ENCODE results near the gene COL18A1.

Gene COL18A1

DNA sequence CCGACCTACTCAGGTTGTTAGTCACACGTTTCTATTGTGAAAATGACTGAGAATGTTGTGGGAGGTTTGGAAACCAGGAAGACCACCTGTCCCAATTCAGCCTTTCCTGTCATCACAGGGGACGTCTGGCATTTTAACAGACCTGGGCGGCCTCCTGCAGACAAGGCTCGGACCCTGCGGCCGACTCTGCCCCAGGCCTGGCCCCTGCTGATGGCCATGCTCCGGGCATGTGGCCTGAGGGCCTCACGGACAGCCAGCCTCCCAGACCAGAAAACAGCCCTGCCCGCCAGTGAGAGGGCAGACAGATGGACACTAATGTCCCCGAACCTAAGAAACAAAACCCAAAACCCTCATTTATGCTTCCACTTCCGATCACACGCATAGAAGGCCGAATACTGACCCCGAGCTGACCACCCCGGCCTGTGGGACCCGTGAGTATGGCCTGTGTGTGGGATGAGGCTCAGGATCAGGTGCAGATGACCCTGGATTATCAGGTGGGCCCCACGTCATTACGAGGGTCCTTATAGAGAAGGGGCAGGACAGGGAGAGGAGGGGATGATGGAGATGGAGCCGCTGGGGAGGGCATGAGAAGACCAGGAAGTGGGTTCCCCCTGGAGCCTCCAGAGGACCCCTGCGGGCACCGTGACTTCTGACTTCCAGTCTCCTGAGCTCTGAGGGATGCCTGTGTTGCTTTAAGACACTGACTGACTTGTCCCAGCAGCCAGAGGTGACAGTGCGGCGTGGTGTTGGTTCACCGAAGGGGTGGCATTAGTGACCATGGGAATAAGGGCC is 9.6 kb downstream of the COL18A1 start:
- no peak for DNase-seq (ENCODE audit: low read depth)

DNA sequence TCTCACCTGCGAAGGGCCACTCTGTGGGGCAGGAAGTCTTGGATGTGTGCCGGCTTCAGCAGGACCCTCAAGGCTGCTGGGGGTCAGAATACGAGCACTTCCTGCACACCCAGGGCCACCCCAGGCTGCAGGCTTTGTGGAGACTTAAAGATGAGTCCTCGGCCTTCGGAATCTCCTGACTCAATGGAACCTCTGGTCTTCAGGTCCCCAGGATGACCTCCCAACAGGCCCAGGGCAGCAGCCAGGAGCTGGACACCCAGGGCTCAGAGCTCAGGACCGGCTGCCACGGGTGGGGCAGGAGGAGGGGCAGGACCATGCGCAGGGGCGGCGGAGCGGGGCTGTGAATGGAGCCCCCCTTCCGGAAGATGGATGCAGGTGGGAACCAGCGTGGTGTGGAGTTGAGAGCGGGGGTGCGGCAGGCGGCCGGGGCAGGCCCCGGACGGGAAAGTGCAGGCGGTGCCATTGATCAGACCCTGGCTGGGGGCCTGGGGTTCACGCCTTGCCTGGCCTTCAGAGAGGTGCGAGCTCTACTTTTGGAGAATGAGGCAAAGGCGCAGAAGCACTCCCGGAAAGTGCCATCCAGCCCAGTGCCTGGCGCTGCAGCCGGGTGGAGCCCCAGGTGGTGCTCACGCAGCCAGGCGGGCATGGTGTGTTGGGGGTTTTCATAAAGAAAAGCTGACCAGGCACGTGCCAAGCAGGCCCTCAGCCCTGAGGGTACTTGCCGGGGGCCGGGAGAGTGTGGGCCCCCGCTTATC is 10.4 kb downstream of the COL18A1 start:
- DNase-seq (ENCODE audit: low read depth) = no peak

DNA sequence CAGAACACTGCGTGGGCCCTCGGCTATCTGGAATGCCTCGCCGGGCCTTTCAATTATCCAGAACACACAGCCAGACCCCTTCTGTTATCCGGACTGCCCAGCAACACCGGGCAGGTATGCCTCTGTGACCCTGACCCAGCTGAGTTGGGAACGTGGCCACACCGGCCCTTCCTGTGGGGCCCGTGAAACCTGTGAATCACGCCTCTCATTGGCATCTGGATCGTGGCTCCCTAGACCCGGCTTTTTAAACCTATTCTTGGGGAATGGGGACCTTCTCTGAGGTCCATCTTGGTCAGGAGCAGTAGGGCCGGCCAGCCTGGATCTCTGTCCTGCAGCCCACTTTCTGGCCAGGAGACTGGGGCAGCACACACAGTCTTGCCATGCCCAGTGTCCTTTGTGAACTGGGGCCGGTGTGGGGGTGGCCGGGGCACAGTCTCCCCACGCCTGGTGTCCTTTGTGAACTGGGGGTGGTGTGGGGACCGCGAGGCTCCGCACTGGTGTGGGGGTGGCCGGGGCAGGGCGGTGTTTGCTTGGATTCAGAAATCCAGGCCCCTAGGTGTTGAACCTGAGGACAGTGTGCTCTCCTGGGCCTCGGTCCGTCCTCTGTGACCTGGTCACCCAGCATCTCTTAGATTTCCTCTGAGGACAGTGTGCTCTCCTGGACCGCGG is 11.1 kb downstream of the COL18A1 start:
- DNase-seq (ENCODE audit: low read depth) = no peak

GRCh38 chr21:45416620-45417019 is 11.7 kb downstream of the COL18A1 start:
- no peak for DNase-seq (ENCODE audit: low read depth)

DNA sequence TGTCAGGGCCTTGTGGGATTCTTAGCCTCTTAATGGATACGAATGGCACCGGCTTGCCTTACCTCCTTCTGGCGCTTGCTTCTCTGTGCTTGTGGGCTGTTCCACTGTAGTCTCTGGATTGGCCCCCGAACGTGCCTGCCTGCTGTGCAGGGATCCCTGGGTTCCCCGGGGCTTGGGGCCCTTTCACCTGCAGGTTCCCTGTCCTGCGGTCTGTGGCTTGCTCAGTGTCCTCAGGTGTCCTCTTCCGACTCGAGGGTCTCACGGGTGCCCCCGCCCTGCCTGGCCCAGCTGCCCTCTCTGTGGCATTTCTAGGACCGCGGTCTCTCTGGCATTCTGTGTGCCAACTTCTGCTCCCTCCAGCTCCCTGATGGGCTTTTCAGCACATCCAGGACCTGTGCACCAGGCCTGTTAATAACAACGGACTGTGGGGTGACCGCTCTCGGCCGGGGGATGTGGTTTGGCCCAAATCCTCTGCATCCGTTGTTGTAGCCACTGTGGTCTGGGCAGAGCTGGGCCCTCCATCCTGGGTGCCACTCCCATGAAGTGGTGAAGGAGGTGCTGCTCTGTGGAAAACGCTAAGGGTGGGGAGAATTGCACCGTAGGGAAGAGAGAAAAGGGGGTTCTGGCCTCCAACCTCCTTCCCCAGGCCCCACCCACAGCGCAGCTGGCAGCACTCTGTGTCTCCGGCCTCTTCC is 12.4 kb downstream of the COL18A1 start:
- no peak for DNase-seq (ENCODE audit: low read depth)

GRCh38 chr21:45417951-45418300 is 13.0 kb downstream of the COL18A1 start:
- no peak for DNase-seq (ENCODE audit: low read depth)

GRCh38 chr21:45418301-45419071 is 13.5 kb downstream of the COL18A1 start:
- no peak for DNase-seq (ENCODE audit: low read depth)

DNA sequence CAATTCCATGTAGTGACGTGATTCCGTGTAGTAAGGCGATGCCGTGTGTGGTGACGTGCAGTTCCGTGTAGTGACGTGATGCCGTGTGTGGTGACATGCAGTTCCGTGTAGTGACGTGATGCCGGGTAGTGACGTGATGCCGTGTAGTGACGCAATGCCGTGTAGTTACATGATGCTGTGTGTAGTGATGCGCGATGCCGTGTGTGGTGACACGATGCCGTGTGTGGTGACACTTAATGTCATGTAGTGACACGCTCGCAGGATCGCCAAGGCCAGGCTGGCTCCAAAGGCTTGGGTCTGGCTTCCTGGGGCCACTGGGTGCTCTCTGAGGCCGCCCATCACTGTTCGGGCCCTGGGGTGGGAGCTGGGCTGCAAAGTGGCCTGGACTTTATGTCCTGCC is 14.2 kb downstream of the COL18A1 start:
- DNase-seq (ENCODE audit: low read depth) = no peak

DNA sequence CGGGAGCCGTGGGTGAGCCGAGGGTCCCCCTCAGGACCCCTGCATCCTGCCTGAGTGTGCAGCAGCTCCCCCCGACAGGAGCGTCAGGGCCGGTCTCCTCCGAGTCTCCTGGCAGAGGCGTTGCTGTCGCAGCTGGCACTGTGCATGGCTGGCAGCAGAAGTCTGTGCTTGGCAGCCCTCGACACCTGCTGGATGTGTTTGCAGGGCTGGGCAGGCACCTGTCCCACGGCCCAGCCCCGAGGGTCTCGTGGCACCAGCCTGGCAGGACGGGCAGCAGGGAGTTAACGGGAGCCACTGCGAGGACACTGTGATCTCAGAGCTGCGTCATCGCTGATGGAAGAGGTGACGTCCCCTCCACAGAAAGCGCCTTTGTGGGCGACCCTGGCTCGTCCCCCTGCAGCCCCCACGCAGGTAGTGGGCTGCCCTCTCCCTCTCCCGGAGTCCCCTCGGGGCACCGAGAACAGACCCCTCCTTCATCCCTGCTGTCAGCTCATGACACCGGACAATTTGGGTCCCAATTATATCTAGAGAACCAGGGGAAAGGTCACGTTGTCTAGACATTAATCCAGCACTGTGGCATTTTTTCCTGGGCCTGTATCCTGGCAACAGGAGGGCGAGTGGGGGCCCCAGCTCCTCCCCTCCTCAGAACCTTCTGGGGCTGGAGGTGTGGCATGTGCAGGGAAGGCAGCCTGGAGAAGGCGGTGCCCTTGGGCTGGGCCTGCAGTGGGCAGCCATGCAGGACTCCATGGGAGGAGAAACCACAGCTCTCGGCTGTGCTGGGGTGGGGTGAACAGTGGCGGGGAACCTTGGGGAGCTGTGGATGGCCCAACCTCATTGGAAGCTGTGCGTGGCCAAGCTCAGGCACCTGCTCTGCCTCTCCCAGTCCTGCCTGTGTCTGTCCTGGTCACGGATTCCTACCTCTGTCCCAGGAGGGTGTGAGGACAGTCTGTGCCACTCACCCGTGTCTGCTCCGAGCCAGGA is 15.4 kb downstream of the COL18A1 start:
- DNase-seq (ENCODE audit: low read depth) = no peak

- DNase-seq (ENCODE audit: low read depth) = no peak
Measured at GRCh38 chr21:45421071-45421845, 16.3 kb downstream of the COL18A1 start.

DNA sequence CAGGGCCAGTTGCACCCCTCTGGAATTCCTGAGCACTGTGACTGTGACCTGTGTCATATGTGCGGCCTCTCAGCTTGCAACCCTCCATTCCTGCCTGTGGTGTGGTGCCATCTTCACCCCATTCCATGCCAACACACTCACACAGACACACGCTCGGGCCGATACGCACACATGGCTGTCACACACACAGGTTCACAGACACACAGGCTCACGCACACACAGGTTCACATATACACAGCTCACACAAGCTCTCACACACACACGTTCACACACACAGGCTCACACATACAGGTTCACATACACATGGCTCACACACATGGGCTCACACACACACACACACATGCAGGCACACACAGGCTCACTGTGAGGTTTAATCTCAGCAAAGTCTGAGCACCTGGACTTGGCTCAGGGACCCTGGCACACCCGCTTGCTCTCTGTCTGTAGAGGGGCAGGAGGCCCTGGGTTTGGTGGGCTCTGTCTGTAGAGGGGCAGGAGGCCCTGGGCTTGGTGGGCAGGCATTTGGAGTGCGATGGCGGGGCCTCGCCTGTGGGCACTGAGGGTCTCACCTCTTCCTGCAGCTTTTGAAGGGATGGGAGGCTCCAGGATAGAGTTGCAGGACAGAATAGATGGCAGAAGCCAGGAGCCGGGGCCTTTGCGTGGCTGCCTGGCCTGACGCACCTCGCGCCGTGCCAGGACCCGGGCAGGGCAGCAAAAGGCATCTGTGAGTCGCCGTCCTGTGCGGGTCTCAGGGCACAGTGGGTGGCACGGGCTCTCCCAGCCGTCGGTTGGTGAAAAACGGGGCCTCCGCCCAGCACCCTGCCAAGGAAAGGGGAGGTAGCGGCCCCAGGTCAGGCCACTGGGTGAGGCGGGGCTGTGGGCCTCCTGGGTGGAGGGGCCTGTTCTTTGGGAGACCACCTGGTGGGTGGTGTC is 17.1 kb downstream of the COL18A1 start:
- no peak for DNase-seq (ENCODE audit: low read depth)

DNA sequence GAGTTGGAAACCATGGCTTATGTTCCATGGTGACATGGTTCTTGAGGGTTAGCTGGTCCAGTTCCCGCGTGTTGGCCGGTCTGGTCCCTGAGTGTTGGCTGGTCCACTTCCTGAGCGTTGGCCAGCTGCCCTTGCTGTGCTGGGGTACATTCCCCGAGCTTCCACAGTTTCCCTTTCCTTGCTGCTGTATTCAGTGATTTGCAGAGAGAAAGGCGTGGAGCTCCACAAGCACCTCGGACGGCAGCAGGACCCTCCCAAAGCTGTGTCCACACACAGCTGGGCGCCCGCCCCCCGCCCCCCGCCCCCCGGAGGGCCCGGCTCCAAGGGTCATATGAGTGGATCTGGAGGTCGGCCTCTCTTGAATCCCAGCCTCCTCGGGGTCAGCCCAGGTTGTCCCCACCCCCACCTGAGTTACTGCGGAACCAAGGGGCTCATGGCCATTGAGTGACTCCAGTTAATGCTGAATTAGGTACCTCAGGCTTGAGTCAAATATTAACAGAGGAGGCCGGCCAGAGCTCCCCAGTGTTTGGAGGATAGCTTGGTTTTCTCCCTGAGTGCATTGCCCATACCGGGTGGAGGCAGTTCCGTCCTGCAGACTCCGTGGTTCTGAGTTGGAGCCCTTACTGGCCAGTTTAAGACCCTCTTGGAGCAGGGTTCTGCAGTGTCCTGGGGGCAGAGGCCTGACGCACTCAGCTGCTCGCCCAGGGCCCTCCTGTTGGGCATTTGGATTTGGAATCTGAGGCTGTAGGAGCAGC is 18.4 kb downstream of the COL18A1 start:
- DNase-seq (ENCODE audit: low read depth) = no peak

- DNase-seq (ENCODE audit: low read depth) = no peak
Measured at GRCh38 chr21:45423968-45424853, 19.2 kb downstream of the COL18A1 start.

- no peak for DNase-seq (ENCODE audit: low read depth)
Measured at GRCh38 chr21:45424854-45425795, 20.2 kb downstream of the COL18A1 start.
